IMR-90 (cell line): ENCODE results near the gene PRKCE. TPM values are rescaled to one million over a fixed set of nuclear protein-coding genes. Genes with fewer than 3 reads are reported as not detected.

Source experiments
- ATAC-seq: fragments of 200-7000 bp; cut with Tn5 transposase; 2 replicates; pipeline ENCODE4 v1.9.1; 2020; ENCODE audit warnings: low read depth, mild to moderate bottlenecking, moderate library complexity
- BruUV-seq: library from RNA; stranded (reverse); fragments of 400-500 nt; replicated peaks from 2 replicates; lab custom pipeline; 2021; lab: Mats Ljungman, UMichigan
- CTCF ChIA-PET: fragments of 300-600 bp; formaldehyde crosslinking; extraction: SDS; loops from one replicate; lab custom pipeline; 2021; ENCODE audit warnings: antibody characterized with exemption; lab: Yijun Ruan, JAX
- POLR2A ChIA-PET: fragments of 300-600 bp; sonication (Branson Sonifier 250); formaldehyde crosslinking; loops from one replicate; lab custom pipeline; 2022; ENCODE audit warnings: antibody characterized with exemption; ENCODE audit not compliant: unreplicated experiment; lab: Charles Lee
- DNase-seq: peaks from one replicate; pipeline ENCODE4 v3.0.0; 2013
- H2AFZ ChIP-seq: replicated peaks from 2 replicates; pipeline ENCODE3; 2013; ENCODE audit warnings: low read length, mild to moderate bottlenecking; ENCODE audit not compliant: poor library complexity
- H2AK5ac ChIP-seq: 2 replicates; pipeline ENCODE4 v1.6.1; 2013; ENCODE audit warnings: low read depth, low read length, inconsistent platforms
- H2AK9ac ChIP-seq: replicated peaks from 2 replicates; pipeline ENCODE3; 2013; ENCODE audit warnings: mild to moderate bottlenecking, low read depth, low read length, moderate library complexity; ENCODE audit not compliant: poor library complexity
- H2BK120ac ChIP-seq: 2 replicates; pipeline ENCODE4 v1.6.1; 2013; ENCODE audit warnings: low read depth, low read length, inconsistent platforms
- H2BK15ac ChIP-seq: 3 replicates; pipeline ENCODE4 v1.6.1; 2013; ENCODE audit warnings: low read depth, low read length, inconsistent platforms
- H2BK20ac ChIP-seq: 2 replicates; pipeline ENCODE4 v1.6.1; 2013; ENCODE audit warnings: low read depth, mild to moderate bottlenecking, inconsistent platforms, low read length, moderate library complexity
- H2BK5ac ChIP-seq: 2 replicates; pipeline ENCODE4 v1.6.1; 2013; ENCODE audit warnings: mild to moderate bottlenecking, low read depth, low read length, inconsistent platforms; ENCODE audit not compliant: poor library complexity, severe bottlenecking
- H3K14ac ChIP-seq: replicated peaks from 2 replicates; pipeline ENCODE4 v1.6.1; 2013; ENCODE audit warnings: low read depth, low read length, inconsistent platforms
- H3K18ac ChIP-seq: 2 replicates; pipeline ENCODE4 v1.6.1; 2013; ENCODE audit warnings: low read depth, low read length, control low read depth
- H3K23ac ChIP-seq: 2 replicates; pipeline ENCODE4 v1.6.1; 2013; ENCODE audit warnings: low read depth, low read length, inconsistent platforms
- H3K27ac ChIP-seq: 2 replicates; pipeline ENCODE4 v1.5.1; 2013; ENCODE audit warnings: mild to moderate bottlenecking, control low read depth, low read length; ENCODE audit not compliant: insufficient read depth
- H3K27me3 ChIP-seq: 2 replicates; pipeline ENCODE4 v1.6.1; 2013; ENCODE audit warnings: low read length; ENCODE audit not compliant: control insufficient read depth, insufficient read depth
- H3K36me3 ChIP-seq: 2 replicates; pipeline ENCODE4 v1.6.1; 2013; ENCODE audit warnings: low read length, mixed read lengths; ENCODE audit not compliant: control insufficient read depth, insufficient read depth
- H3K4ac ChIP-seq: 2 replicates; pipeline ENCODE4 v1.6.1; 2013; ENCODE audit warnings: low read depth, low read length, inconsistent platforms
- H3K4me1 ChIP-seq: 2 replicates; pipeline ENCODE4 v1.6.1; 2013; ENCODE audit warnings: low read length, mixed read lengths; ENCODE audit not compliant: control insufficient read depth, insufficient read depth
- H3K4me2 ChIP-seq: 2 replicates; pipeline ENCODE4 v1.6.1; 2013; ENCODE audit warnings: low read depth, mild to moderate bottlenecking, control low read depth, low read length, moderate library complexity
- H3K4me3 ChIP-seq: 2 replicates; pipeline ENCODE4 v1.5.1; 2013; ENCODE audit warnings: low read depth, mild to moderate bottlenecking, control low read depth, low read length, moderate library complexity; ENCODE audit not compliant: insufficient read depth
- H3K56ac ChIP-seq: 2 replicates; pipeline ENCODE4 v1.6.1; 2013; ENCODE audit warnings: low read length, inconsistent platforms; ENCODE audit not compliant: insufficient read depth; ENCODE audit errors: extremely low read depth
- H3K79me1 ChIP-seq, 2 experiments: 2 replicates each; pipeline ENCODE4 v1.6.1; 2013; ENCODE audit warnings: low read length in 2 of 2, inconsistent platforms in 1 of 2, low read depth in 1 of 2
- H3K9ac ChIP-seq: 2 replicates; pipeline ENCODE4 v1.6.1; 2013; ENCODE audit warnings: low read depth, low read length, control low read depth
- H3K9me1 ChIP-seq: 2 replicates; pipeline ENCODE4 v1.6.1; 2013; ENCODE audit warnings: low read length, inconsistent platforms; ENCODE audit not compliant: insufficient read depth
- H3K9me3 ChIP-seq: 2 replicates; pipeline ENCODE4 v1.6.1; 2013; ENCODE audit warnings: low read length; ENCODE audit not compliant: control insufficient read depth, insufficient read depth
- H4K20me1 ChIP-seq: 2 replicates; pipeline ENCODE4 v1.6.1; 2013; ENCODE audit warnings: low read length, inconsistent platforms; ENCODE audit not compliant: insufficient read depth
- H4K5ac ChIP-seq: 2 replicates; pipeline ENCODE4 v1.6.1; 2013; ENCODE audit warnings: mild to moderate bottlenecking, low read depth, low read length, control low read depth
- H4K8ac ChIP-seq, 2 experiments: 2 replicates each; pipeline ENCODE4 v1.6.1; 2013; ENCODE audit warnings: low read depth in 2 of 2, low read length in 2 of 2, control low read depth in 1 of 2, inconsistent platforms in 1 of 2
- H4K91ac ChIP-seq: 2 replicates; pipeline ENCODE4 v1.6.1; 2013; ENCODE audit warnings: low read depth, low read length, inconsistent platforms; ENCODE audit not compliant: insufficient read depth
- BHLHE40 ChIP-seq: fragments of 150-350 bp; IDR thresholded peaks from 2 replicates; pipeline ENCODE4 v1.6.1; 2016; ENCODE audit warnings: mild to moderate bottlenecking, low read depth, low read length
- CEBPB ChIP-seq: IDR thresholded peaks from 2 replicates; pipeline ENCODE4 v1.6.1; 2012; ENCODE audit warnings: low read depth, low read length, improper control_type of control experiment
- CTCF ChIP-seq: conservative IDR thresholded peaks from 2 replicates; pipeline ENCODE4 v1.5.1; 2012; ENCODE audit warnings: mild to moderate bottlenecking, low read depth, low read length, improper control_type of control experiment
- ELK1 ChIP-seq: fragments of 150-350 bp; IDR thresholded peaks from 2 replicates; pipeline ENCODE4 v1.6.1; 2016; ENCODE audit warnings: low read depth, mild to moderate bottlenecking, low read length, moderate library complexity, borderline replicate concordance
- FOS ChIP-seq: fragments of 150-350 bp; IDR thresholded peaks from 2 replicates; pipeline ENCODE4 v1.6.1; 2016; ENCODE audit warnings: low read depth, low read length
- MAFK ChIP-seq: IDR thresholded peaks from 2 replicates; pipeline ENCODE4 v1.6.1; 2012; ENCODE audit warnings: low read depth, low read length, improper control_type of control experiment
- MXI1 ChIP-seq: IDR thresholded peaks from 2 replicates; pipeline ENCODE4 v1.6.1; 2012; ENCODE audit warnings: low read depth, mild to moderate bottlenecking, low read length, moderate library complexity, borderline replicate concordance
- NFE2L2 ChIP-seq: fragments of 150-350 bp; IDR thresholded peaks from 2 replicates; pipeline ENCODE4 v1.6.1; 2016; ENCODE audit warnings: low read depth, mild to moderate bottlenecking, low read length
- POLR2A ChIP-seq: IDR thresholded peaks from 2 replicates; pipeline ENCODE4 v1.6.1; 2012; ENCODE audit warnings: mild to moderate bottlenecking, low read depth, low read length
- RAD21 ChIP-seq: IDR thresholded peaks from 2 replicates; pipeline ENCODE4 v1.6.1; 2012; ENCODE audit warnings: low read length, improper control_type of control experiment
- RCOR1 ChIP-seq: IDR thresholded peaks from 2 replicates; pipeline ENCODE4 v1.6.1; 2012; ENCODE audit warnings: mild to moderate bottlenecking, low read length, improper control_type of control experiment; ENCODE audit not compliant: insufficient replicate concordance
- RFX5 ChIP-seq: IDR thresholded peaks from 2 replicates; pipeline ENCODE4 v1.8.0; 2012; ENCODE audit warnings: low read depth, mild to moderate bottlenecking, low read length, moderate library complexity
- SMC3 ChIP-seq: fragments of 150-350 bp; IDR thresholded peaks from 2 replicates; pipeline ENCODE4 v1.6.1; 2016; ENCODE audit warnings: low read depth, mild to moderate bottlenecking, antibody characterized with exemption, low read length, moderate library complexity
- WGBS, 2 experiments: methylation state at CpG; one replicate each; pipeline versions ENCODE4 v1.1.5 to v1.1.7; 2013; ENCODE audit warnings: missing lambda C conversion rate in 2 of 2; ENCODE audit not compliant: insufficient read length in 1 of 2; ENCODE audit errors: extremely low coverage in 2 of 2; 5-methylcytosine and 5-hydroxymethylcytosine counted together
- dilution Hi-C: fragments of 300-500 bp; cut with HindIII; formaldehyde crosslinking; loops from one replicate; pipeline ENCODE4 v1.14.3; 2018; ENCODE audit warnings: low sequenced_read_pairs; ENCODE audit not compliant: unreplicated experiment
- in situ Hi-C: fragments of 300-500 bp; cut with MboI; formaldehyde crosslinking; loops from 3 replicates; pipeline ENCODE4 v1.14.3; 2019; ENCODE audit warnings: low sequenced_read_pairs, inconsistent platforms, mixed read lengths
- intact Hi-C: fragments of 100-400 bp; cut with micrococcal nuclease; formaldehyde crosslinking; loops from 2 replicates; pipeline ENCODE4 v1.10.0; 2022
- polyA plus RNA-seq, 3 experiments: library from polyadenylated mRNA; depleted of rRNA; stranded (reverse); fragments of >200 nt; gene quantifications; 2 replicates each; pipeline ENCODE4 v1.2.3, GENCODE V29; 2012; ENCODE audit warnings: low replicate concordance in 1 of 3
- total RNA-seq: library from RNA; depleted of rRNA; stranded (reverse); fragments of >200 nt; gene quantifications from 2 replicates; pipeline ENCODE4 v1.2.3, GENCODE V29; 2012

Gene PRKCE
- total and polyA plus RNA-seq, 2 of the 4 experiments (the other 2 are of a cell fraction): 8.1 to 32.4 TPM

GRCh38 chr2:46003903-46004473 is 352.5 kb downstream of the PRKCE start (continued):
- no peak for TF ChIP-seq NFE2L2

- Histone ChIP-seq H3K9me3 (no peaks in the 10 kb centered on the region), H3K79me1 (peaks cover 5 to 40% of the 10 kb centered on the region in 2 experiments; a peak in 3 of 4 replicates), H3K36me3 (peaks cover 12% of the 10 kb centered on the region), H3K9me1 (peaks cover 16% of the 10 kb centered on the region), H3K9ac (no peak overlapping the region), H3K4me2 (no peak overlapping the region), H3K56ac (no peak overlapping the region), H2BK120ac (peak overlapping the region; percentile 100), H3K4me1 (peaks cover 31% of the 10 kb centered on the region), H4K8ac (peak overlapping the region in 1 of 2 experiments; percentile 20; a peak in 3 of 4 replicates), H2BK5ac (no peak overlapping the region), H3K4me3 (no peak overlapping the region), H3K27ac (no peak overlapping the region), H4K20me1 (no peaks in the 10 kb centered on the region), H3K23ac (peak overlapping the region; percentile 67; the same call in 1 of the 2 replicates), H2BK20ac (peak overlapping the region; percentile 100; the same call in 1 of the 2 replicates), H2BK15ac (peak overlapping the region; percentile 100), H2AK9ac (no peak overlapping the region), H2AK5ac (peak overlapping the region; percentile 98; the same call in 1 of the 2 replicates), H3K18ac (no peak overlapping the region), H4K5ac (no peak overlapping the region), H3K27me3 (no peaks in the 10 kb centered on the region), H3K14ac (peak overlapping the region; percentile 35), H4K91ac (peak overlapping the region; percentile 99), H3K4ac (peak overlapping the region; percentile 100), H2AFZ (no peak overlapping the region)
- in situ Hi-C loops: loop anchor here (25.0 kb wide), 1 partner anchor 356 kb away; no protein-coding TSS in a partner anchor
- dilution Hi-C loops: no loop called here
- DNase-seq (no peak), ATAC-seq (no peak)
- CTCF ChIA-PET: no interaction called here
- WGBS, 2 experiments: 100% methylated on average over 2 of the region's 7 CpGs; no CpG with 5 or more reads in 1 of the 2 experiments
- POLR2A ChIA-PET: no interaction called here
- BruUV-seq: no TSS peak
- intact Hi-C loops: no loop called here
- TF ChIP-seq RAD21: no peak
- TF ChIP-seq CTCF: no peak
- TF ChIP-seq NFE2L2: no peak
- no peak for TF ChIP-seq SMC3
- TF ChIP-seq FOS: no peak
- no peak for TF ChIP-seq POLR2A
- no peak for TF ChIP-seq ELK1
- TF ChIP-seq RCOR1: no peak
- TF ChIP-seq RFX5: no peak
- no peak for TF ChIP-seq BHLHE40
- no peak for TF ChIP-seq CEBPB
- TF ChIP-seq MAFK: no peak
- no peak for TF ChIP-seq MXI1
Measured at GRCh38 chr2:46006473-46007025, 355.1 kb downstream of the PRKCE start.
